ENCODE results near the gene KCNC3. TPM values are rescaled to one million over a fixed set of nuclear protein-coding genes. Genes with fewer than 3 reads are reported as not detected.

Gene KCNC3
- total RNA-seq, 1 experiment from 2014 or later, result 17.3 TPM

DNA sequence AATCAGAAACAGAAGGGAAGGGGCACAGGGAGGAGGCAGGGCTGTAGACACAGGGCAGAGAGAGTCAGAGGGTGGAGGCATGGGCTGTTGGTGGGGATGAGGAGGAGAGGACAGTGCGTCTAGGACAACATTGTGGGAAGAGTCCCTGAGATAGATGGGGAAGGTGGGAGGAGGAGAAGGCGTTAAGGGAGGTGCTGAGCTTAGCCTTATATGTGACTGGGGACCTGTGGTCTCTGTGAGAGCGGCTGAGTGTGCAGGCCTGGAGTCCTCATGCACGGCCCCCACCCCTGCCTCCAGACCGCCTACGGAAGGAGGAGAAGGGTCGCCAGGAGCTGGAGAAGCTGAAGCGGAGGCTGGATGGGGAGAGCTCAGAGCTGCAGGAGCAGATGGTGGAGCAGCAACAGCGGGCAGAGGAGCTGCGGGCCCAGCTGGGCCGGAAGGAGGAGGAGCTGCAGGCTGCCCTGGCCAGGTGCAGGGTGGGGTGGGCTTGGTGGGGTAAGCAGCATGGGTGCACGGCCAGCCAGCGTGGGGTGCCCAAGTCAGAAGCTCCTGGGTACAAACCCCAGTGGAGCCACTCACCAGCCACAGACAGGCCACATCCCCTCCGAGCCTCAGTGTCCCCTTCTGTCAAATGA is 56.8 kb downstream of the KCNC3 start:
- no peak for DNase-seq
- Mint-ChIP-seq H3K4me1 (peaks cover 0 to 3% of the 10 kb centered on the region in 2 experiments; a peak in 1 of 4 replicates), H3K9me3 (no peaks in the 10 kb centered on the region), H3K27me3 (ENCODE audit: low read depth) (no peaks in the 10 kb centered on the region), H3K27ac (no peak overlapping the region), H3K36me3 (ENCODE audit: insufficient read depth in 1 of 3, low read depth in 3 of 3) (peaks cover 18 to 38% (median 38%) of the 10 kb centered on the region in 3 experiments; a peak in 6 of 7 replicates), H3K4me3 (no peak overlapping the region)
- TF ChIP-seq, protein P1, sequence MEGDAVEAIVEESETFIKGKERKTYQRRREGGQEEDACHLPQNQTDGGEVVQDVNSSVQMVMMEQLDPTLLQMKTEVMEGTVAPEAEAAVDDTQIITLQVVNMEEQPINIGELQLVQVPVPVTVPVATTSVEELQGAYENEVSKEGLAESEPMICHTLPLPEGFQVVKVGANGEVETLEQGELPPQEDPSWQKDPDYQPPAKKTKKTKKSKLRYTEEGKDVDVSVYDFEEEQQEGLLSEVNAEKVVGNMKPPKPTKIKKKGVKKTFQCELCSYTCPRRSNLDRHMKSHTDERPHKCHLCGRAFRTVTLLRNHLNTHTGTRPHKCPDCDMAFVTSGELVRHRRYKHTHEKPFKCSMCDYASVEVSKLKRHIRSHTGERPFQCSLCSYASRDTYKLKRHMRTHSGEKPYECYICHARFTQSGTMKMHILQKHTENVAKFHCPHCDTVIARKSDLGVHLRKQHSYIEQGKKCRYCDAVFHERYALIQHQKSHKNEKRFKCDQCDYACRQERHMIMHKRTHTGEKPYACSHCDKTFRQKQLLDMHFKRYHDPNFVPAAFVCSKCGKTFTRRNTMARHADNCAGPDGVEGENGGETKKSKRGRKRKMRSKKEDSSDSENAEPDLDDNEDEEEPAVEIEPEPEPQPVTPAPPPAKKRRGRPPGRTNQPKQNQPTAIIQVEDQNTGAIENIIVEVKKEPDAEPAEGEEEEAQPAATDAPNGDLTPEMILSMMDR (conservative IDR thresholded peaks at IDR 0.05), result no peak
- no peak overlapping the region for H3K14ac ChIP-seq (ENCODE audit: insufficient read depth, low read length)
- no peak overlapping the region for H4K5ac ChIP-seq (ENCODE audit: insufficient read length, low read depth, low read length)
- no peak overlapping the region for H3K18ac ChIP-seq (ENCODE audit: insufficient read length, low read depth, low read length)
- no peak overlapping the region for H4K91ac ChIP-seq (ENCODE audit: insufficient read length, low read depth, low read length)
- no peak overlapping the region for H2BK120ac ChIP-seq (ENCODE audit: low read depth, low read length, poor library complexity, severe bottlenecking)
- no peak overlapping the region for H2BK15ac ChIP-seq (ENCODE audit: low read depth, low read length)
- H4K8ac ChIP-seq (replicated peaks; ENCODE audit: insufficient read length, low read depth, low read length), result no peak overlapping the region
- H2BK20ac ChIP-seq (ENCODE audit: low read depth, low read length, poor library complexity, severe bottlenecking), result no peak overlapping the region
- no peak overlapping the region for H2AFZ ChIP-seq (ENCODE audit: low read length)
- H4K20me1 ChIP-seq (ENCODE audit: control insufficient read depth, insufficient read depth, insufficient read length), result no peaks in the 10 kb centered on the region
- no peaks in the 10 kb centered on the region for H3K79me2 ChIP-seq (ENCODE audit: insufficient read depth, low read length)
- no peaks in the 10 kb centered on the region for H3K4me1 ChIP-seq (ENCODE audit: insufficient read depth, low read length)
- no peak overlapping the region for H3K4ac ChIP-seq (ENCODE audit: low read depth, low read length)
- no peak overlapping the region for H3K9ac ChIP-seq (ENCODE audit: extremely low read depth, insufficient read length, low read length)
- no peaks in the 10 kb centered on the region for H3K79me1 ChIP-seq (ENCODE audit: insufficient read depth, low read depth, low read length, poor library complexity, severe bottlenecking)
- H2BK5ac ChIP-seq (ENCODE audit: insufficient read length, low read length), result no peak overlapping the region
- no peak overlapping the region for H3K56ac ChIP-seq (ENCODE audit: insufficient read length, low read depth, low read length)
- no peak overlapping the region for H2AK5ac ChIP-seq (ENCODE audit: insufficient read length, low read length)
- whole genome bisulfite sequencing (ENCODE audit: extremely low coverage, insufficient read length, low lambda C conversion rate), result no CpG with 5 or more reads among the region's 14 CpGs
- H3K27me3 ChIP-seq (ENCODE audit: insufficient read depth, low read length), result no peaks in the 10 kb centered on the region
- H3K4me2 ChIP-seq (ENCODE audit: insufficient read depth, insufficient read length, low read length), result no peak overlapping the region
- H3K23me2 ChIP-seq (ENCODE audit: insufficient read length, low read depth, low read length, poor library complexity, severe bottlenecking), result no peaks in the 10 kb centered on the region
- no peak overlapping the region for H2BK12ac ChIP-seq (ENCODE audit: insufficient read length, low read depth, low read length)
- H3K9me3 ChIP-seq (ENCODE audit: control insufficient read depth, low read depth, low read length), result no peaks in the 10 kb centered on the region
- H3K27ac ChIP-seq (ENCODE audit: insufficient read length, low read depth, low read length), result no peak overlapping the region
- no peak overlapping the region for H3K23ac ChIP-seq (ENCODE audit: insufficient read length, low read depth, low read length)
- no peak overlapping the region for H3T11ph ChIP-seq (ENCODE audit: low read length)
